AG09319 (cell line): Measurements from ENCODE around the gene ERC2.
A peak's percentile ranks its signal among the peaks of the same experiment; 100 is the strongest.

ENCODE experiments used
- DNase-seq: peaks from one replicate; pipeline ENCODE4 v3.0.0-alpha.2; 2010; ENCODE audit warnings: low read depth; ENCODE audit errors: extremely low read depth
- TF ChIP-seq, protein P1 (sequence below): IDR thresholded peaks from 2 replicates; pipeline ENCODE4 v1.5.1; 2011; ENCODE audit warnings: low read depth, mild to moderate bottlenecking, inconsistent platforms, low read length, moderate library complexity

Gene ERC2

DNA sequence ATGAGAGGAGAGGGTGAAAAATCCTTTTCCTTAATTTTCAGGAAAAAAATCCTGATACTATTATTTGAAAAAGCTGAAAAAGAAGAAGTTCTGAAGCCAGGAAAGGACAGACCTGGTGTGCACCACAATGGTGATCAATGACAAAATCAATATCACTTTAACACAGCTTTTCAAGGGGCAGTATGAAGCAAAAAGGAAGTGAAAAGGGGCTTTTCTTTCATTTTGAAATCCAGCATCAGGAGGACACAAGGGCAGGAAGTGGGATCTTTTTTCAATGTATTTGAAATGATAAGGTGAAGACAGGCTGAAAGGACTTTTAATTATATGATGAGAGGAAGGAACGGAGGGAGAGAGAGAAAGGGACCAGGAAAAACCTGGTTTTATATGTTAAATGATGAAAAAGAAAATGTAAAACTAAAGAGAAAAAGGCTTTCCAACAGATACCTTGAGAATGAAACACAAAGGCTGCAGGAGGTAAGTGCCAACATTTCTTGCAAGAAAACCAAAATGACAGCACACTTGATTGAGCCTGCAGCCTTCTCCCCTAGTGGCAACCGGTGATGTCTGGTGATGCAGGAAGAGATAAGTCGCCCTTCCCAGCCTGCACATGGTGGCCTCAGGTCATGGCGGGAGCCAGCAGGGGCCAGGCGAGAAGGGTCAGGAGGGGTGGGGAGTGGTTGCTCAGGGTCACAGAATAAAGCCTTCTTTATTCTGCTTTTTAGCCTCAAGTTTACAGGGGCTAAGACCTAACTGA is 744.4 kb downstream of the ERC2 start:
- DNase-seq = no peak
- TF ChIP-seq, protein P1, sequence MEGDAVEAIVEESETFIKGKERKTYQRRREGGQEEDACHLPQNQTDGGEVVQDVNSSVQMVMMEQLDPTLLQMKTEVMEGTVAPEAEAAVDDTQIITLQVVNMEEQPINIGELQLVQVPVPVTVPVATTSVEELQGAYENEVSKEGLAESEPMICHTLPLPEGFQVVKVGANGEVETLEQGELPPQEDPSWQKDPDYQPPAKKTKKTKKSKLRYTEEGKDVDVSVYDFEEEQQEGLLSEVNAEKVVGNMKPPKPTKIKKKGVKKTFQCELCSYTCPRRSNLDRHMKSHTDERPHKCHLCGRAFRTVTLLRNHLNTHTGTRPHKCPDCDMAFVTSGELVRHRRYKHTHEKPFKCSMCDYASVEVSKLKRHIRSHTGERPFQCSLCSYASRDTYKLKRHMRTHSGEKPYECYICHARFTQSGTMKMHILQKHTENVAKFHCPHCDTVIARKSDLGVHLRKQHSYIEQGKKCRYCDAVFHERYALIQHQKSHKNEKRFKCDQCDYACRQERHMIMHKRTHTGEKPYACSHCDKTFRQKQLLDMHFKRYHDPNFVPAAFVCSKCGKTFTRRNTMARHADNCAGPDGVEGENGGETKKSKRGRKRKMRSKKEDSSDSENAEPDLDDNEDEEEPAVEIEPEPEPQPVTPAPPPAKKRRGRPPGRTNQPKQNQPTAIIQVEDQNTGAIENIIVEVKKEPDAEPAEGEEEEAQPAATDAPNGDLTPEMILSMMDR = no peak

- no peak for DNase-seq
- TF ChIP-seq, protein P1 = peak; percentile 67
These were observed 746.4 kb downstream of the ERC2 start for GRCh38 chr3:55721716-55722484.

DNA sequence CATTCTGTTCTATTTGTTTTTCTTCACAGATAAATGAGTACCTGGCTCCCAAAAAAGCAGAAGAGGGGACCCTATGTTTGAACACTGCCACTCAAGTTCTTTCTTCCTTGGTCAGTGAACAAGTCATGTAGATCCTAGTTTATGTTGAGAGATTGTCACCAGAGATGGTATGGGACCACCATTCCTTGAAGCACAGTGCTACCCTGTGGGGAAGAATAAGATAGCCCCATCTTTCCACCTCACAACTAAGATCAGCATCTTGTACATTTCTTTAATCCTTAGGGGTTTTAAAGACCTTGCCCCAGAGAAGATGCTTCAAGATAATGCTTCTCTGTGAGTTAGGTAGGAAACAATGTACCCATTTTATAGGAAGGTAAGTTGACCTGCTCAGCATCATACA is 747.7 kb downstream of the ERC2 start:
- peak; percentile 34 for DNase-seq
- TF ChIP-seq, protein P1 = peak; percentile 32

DNA sequence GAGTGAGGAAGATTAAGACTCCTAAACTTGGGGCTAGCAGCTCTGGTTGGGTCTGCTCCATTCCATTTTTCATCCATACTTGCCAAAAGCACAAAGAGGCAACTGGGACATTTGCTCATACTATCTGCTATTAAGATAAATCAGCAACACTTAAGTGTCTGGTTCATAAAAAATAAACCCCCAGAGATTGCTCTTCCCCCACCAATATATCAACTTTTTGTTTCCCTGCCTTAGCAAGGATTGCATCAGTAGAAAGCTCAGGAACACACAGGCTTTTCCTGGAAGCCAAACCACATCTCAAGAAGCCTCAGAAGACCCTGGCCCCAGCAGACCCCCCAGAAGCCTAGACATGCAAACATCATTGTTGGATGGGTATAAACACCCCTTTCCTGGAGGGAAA is 748.8 kb downstream of the ERC2 start:
- TF ChIP-seq, protein P1 = no peak
- no peak for DNase-seq

GRCh38 chr3:55719006-55719405 is 749.3 kb downstream of the ERC2 start:
- DNase-seq = no peak
- TF ChIP-seq, protein P1 = no peak

GRCh38 chr3:55718521-55718921 is 749.7 kb downstream of the ERC2 start:
- TF ChIP-seq, protein P1 = no peak
- no peak for DNase-seq

DNA sequence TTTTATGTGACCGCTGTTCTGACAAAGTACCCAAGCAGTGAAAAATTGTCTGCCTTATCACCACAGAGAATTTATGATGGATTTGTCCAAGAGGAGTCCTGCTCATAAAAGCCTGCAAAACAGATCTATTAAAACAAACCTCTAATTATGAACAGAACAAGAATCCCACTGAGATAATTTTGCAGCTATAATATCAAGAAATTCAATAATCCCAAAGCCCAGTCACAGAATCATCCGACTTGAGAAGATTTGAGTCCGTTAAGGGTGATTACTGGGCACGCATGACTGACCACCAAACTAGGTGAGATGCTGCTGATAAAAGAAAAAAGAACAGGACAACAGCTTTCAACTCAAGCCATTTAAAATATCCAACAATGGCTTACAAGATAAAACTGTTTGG is 750.2 kb downstream of the ERC2 start:
- DNase-seq = no peak
- TF ChIP-seq, protein P1 = no peak
